HepG2 (cell line): ENCODE data around the gene PLD1. TPM values are rescaled to one million over a fixed set of nuclear protein-coding genes. Genes with fewer than 3 reads are reported as not detected.
A peak's percentile ranks its signal among the peaks of the same experiment; 100 is the strongest.

Source experiments
- CERS6 ChIP-seq: sonication (generic); formaldehyde crosslinking; IDR thresholded peaks from 2 replicates; pipeline ENCODE4 v1.5.0; 2020; ENCODE audit warnings: missing genetic modification reagents
- DDIT3 ChIP-seq: sonication (generic); formaldehyde crosslinking; IDR thresholded peaks from 2 replicates; pipeline ENCODE4 v1.4.0; 2020; ENCODE audit warnings: mild to moderate bottlenecking, missing genetic modification reagents
- FUBP1 ChIP-seq: sonication (generic); formaldehyde crosslinking; IDR thresholded peaks from 2 replicates; pipeline ENCODE4 v1.5.1; 2020; ENCODE audit warnings: missing genetic modification reagents, mild to moderate bottlenecking, borderline replicate concordance
- GZF1 ChIP-seq: sonication (generic); formaldehyde crosslinking; IDR thresholded peaks from 2 replicates; pipeline ENCODE4 v1.5.1; 2020; ENCODE audit warnings: mild to moderate bottlenecking, missing genetic modification reagents
- HOXA7 ChIP-seq: sonication (generic); formaldehyde crosslinking; IDR thresholded peaks from 2 replicates; pipeline ENCODE4 v1.8.1; 2022; ENCODE audit warnings: mild to moderate bottlenecking, missing genetic modification reagents, moderate library complexity
- MEIS1 ChIP-seq: sonication (generic); formaldehyde crosslinking; IDR thresholded peaks from 2 replicates; pipeline ENCODE4 v1.9.0; 2021; ENCODE audit warnings: mild to moderate bottlenecking, missing genetic modification reagents, moderate library complexity, borderline replicate concordance
- NR2F1 ChIP-seq, 2 experiments: fragments of 450-650 bp in 1 of 2; formaldehyde crosslinking in 1 of 2; IDR thresholded peaks; 2 replicates each; pipeline versions ENCODE4 v1.5.0 to v1.6.1; 2016 to 2020; ENCODE audit warnings: mild to moderate bottlenecking in 1 of 2, missing compliant biosample characterization in 1 of 2, missing genetic modification reagents in 1 of 2, moderate library complexity in 1 of 2
- ONECUT2 ChIP-seq: sonication (generic); formaldehyde crosslinking; IDR thresholded peaks from 2 replicates; pipeline ENCODE4 v1.4.0; 2020; ENCODE audit warnings: missing genetic modification reagents
- POLR2AphosphoS2 ChIP-seq: IDR thresholded peaks from 2 replicates; pipeline ENCODE4 v1.6.1; 2011; ENCODE audit warnings: low read depth, low read length, improper control_type of control experiment
- RBAK ChIP-seq: sonication (generic); formaldehyde crosslinking; IDR thresholded peaks from 2 replicates; pipeline ENCODE4 v1.5.1; 2020; ENCODE audit warnings: mild to moderate bottlenecking, missing genetic modification reagents
- STAG1 ChIP-seq: sonication (generic); formaldehyde crosslinking; IDR thresholded peaks from 2 replicates; pipeline ENCODE4 v1.4.0; 2020; ENCODE audit warnings: missing genetic modification reagents
- TBX3 ChIP-seq: fragments of 450-650 bp; IDR thresholded peaks from 2 replicates; pipeline ENCODE4 v1.6.1; 2017; ENCODE audit warnings: antibody characterized with exemption, mild to moderate bottlenecking, inconsistent platforms, borderline replicate concordance
- ZFP41 ChIP-seq: sonication (generic); formaldehyde crosslinking; IDR thresholded peaks from 2 replicates; pipeline ENCODE4 v1.4.0; 2020; ENCODE audit warnings: mild to moderate bottlenecking, missing genetic modification reagents, borderline replicate concordance
- ZHX2 ChIP-seq, 2 experiments: sonication (generic) in 1 of 2; formaldehyde crosslinking in 1 of 2; IDR thresholded peaks; 2 replicates each; pipeline versions ENCODE4 v1.6.1 to v1.9.0; 2014 to 2022; ENCODE audit warnings: antibody characterized with exemption in 1 of 2, borderline replicate concordance in 1 of 2, inconsistent platforms in 1 of 2, low read depth in 1 of 2, missing genetic modification reagents in 1 of 2
- ZNF350 ChIP-seq: sonication (generic); formaldehyde crosslinking; IDR thresholded peaks from 2 replicates; pipeline ENCODE4 v1.4.0; 2020; ENCODE audit warnings: mild to moderate bottlenecking, low read depth, missing genetic modification reagents, borderline replicate concordance
- ZNF724P ChIP-seq: sonication (generic); formaldehyde crosslinking; IDR thresholded peaks from 2 replicates; pipeline ENCODE4 v1.8.0; 2022; ENCODE audit warnings: missing genetic modification reagents, borderline replicate concordance
- ZNF878 ChIP-seq: sonication (generic); formaldehyde crosslinking; IDR thresholded peaks from 2 replicates; pipeline ENCODE4 v1.8.1; 2023; ENCODE audit warnings: mild to moderate bottlenecking, missing genetic modification reagents, moderate library complexity
- polyA plus RNA-seq, 8 experiments: library from polyadenylated mRNA; depleted of rRNA in 3 of 8; stranded (reverse) in 7 of 8; unstranded in 1 of 8; fragments of >200 nt; fragmentation: Illumina TruSeq in 4 of 8; extraction: Trizol in 4 of 8; gene quantifications; 2 replicates each; pipeline versions ENCODE4 v1.2.1 to v1.2.3, GENCODE V29; 2011 to 2016; ENCODE audit warnings: low read depth in 4 of 8, missing spikeins in 1 of 8, mixed read lengths in 1 of 8; ENCODE audit not compliant: insufficient read depth in 1 of 8
- total RNA-seq, 5 experiments: library from RNA; depleted of rRNA; stranded (reverse); fragments of >200 nt; fragmentation: Illumina TruSeq; extraction: Trizol; gene quantifications; 2 replicates each; pipeline ENCODE4 v1.2.3, GENCODE V29; 2016; ENCODE audit warnings: low read depth in 1 of 5

PLD1 gene
- total and polyA plus RNA-seq, 2 of the 13 experiments (the other 11 are each of a cell fraction or from before 2014, with no cell fraction given): 27.1 to 59.4 TPM

- no peak; the same call in 1 of the 2 replicates for TF ChIP-seq MEIS1
- peak; percentile 97 for TF ChIP-seq ZNF878 (CRISPR knock-in tag)
- TF ChIP-seq NR2F1 (CRISPR knock-in tag; IDR thresholded peaks at IDR 0.05): no peak
- TF ChIP-seq STAG1: peak; percentile 9; the same call in 1 of the 2 replicates
- TF ChIP-seq FUBP1: no peak
- no peak for TF ChIP-seq POLR2AphosphoS2
- TF ChIP-seq ZFP41: no peak
- TF ChIP-seq ZNF350 (CRISPR knock-in tag): no peak
- TF ChIP-seq ZNF724P (CRISPR knock-in tag): no peak
- no peak for TF ChIP-seq GZF1 (CRISPR knock-in tag)
- no peak for TF ChIP-seq DDIT3 (CRISPR knock-in tag)
- no peak for TF ChIP-seq RBAK (CRISPR knock-in tag)
- TF ChIP-seq HOXA7 (CRISPR knock-in tag): no peak
- TF ChIP-seq CERS6 (CRISPR knock-in tag): no peak
- TF ChIP-seq ZHX2 (IDR thresholded peaks at IDR 0.05; ENCODE audit: low read depth): no peak
- TF ChIP-seq ZHX2 (CRISPR knock-in tag; IDR thresholded peaks at IDR 0.05; ENCODE audit: borderline replicate concordance): peak; percentile 20; the same call in 1 of the 2 replicates
- peak; percentile 90 for TF ChIP-seq ONECUT2 (CRISPR knock-in tag)
- 0 out of 2 replicates have a peak, but pooled peaks have one; percentile 21 for TF ChIP-seq TBX3
Observed at GRCh38 chr3:171806200-171807128, 3.8 kb downstream of the PLD1 start (continued).
